ENCODE results near the gene SGMS2.
"Not testable (repeated sequence)": the region's sequence is repeated elsewhere in the genome, so short reads cannot be mapped to it uniquely, and the experiment has no call there.

SGMS2 gene

GRCh38 chr4:107866726-107867125, 42.0 kb downstream of the SGMS2 start:
- DNase-seq (ENCODE audit: low read depth) = no peak

GRCh38 chr4:107870236-107870635, 45.5 kb downstream of the SGMS2 start:
- no peak for DNase-seq (ENCODE audit: low read depth)

GRCh38 chr4:107870916-107871786, 46.4 kb downstream of the SGMS2 start:
- DNase-seq (ENCODE audit: low read depth) = no peak

- DNase-seq (ENCODE audit: low read depth) = no peak
These were observed 49.3 kb downstream of the SGMS2 start for GRCh38 chr4:107874024-107874423.

- no peak for DNase-seq (ENCODE audit: low read depth)
These were observed 51.4 kb downstream of the SGMS2 start for GRCh38 chr4:107876099-107876498.

GRCh38 chr4:107877361-107877760, 52.6 kb downstream of the SGMS2 start:
- DNase-seq (ENCODE audit: low read depth) = no peak

GRCh38 chr4:107885865-107886264, 61.1 kb downstream of the SGMS2 start:
- DNase-seq (ENCODE audit: low read depth) = no peak

- no peak for DNase-seq (ENCODE audit: low read depth)
These were observed 63.5 kb downstream of the SGMS2 start for GRCh38 chr4:107888237-107888636.

GRCh38 chr4:107890779-107891178, 66.0 kb downstream of the SGMS2 start:
- DNase-seq (ENCODE audit: low read depth) = no peak

- DNase-seq (ENCODE audit: low read depth) = no peak
These were observed 66.6 kb downstream of the SGMS2 start for GRCh38 chr4:107891299-107891698.

- DNase-seq (ENCODE audit: low read depth) = no peak
These were observed 68.7 kb downstream of the SGMS2 start for GRCh38 chr4:107893171-107894137.

GRCh38 chr4:107894138-107894603, 69.4 kb downstream of the SGMS2 start:
- no peak for DNase-seq (ENCODE audit: low read depth)

- no peak for DNase-seq (ENCODE audit: low read depth)
These were observed 71.5 kb downstream of the SGMS2 start for GRCh38 chr4:107896158-107896645.

- DNase-seq (ENCODE audit: low read depth) = no peak
These were observed 71.9 kb downstream of the SGMS2 start for GRCh38 chr4:107896646-107897045.

- DNase-seq (ENCODE audit: low read depth) = no peak
These were observed 73.1 kb downstream of the SGMS2 start for GRCh38 chr4:107897823-107898222.

- no peak for DNase-seq (ENCODE audit: low read depth)
These were observed 75.3 kb downstream of the SGMS2 start for GRCh38 chr4:107900067-107900466.

GRCh38 chr4:107900508-107900907, 75.8 kb downstream of the SGMS2 start:
- DNase-seq (ENCODE audit: low read depth) = no peak

GRCh38 chr4:107901213-107901934, 76.6 kb downstream of the SGMS2 start:
- DNase-seq (ENCODE audit: low read depth) = no peak

GRCh38 chr4:107902715-107903114, 78.0 kb downstream of the SGMS2 start:
- DNase-seq (ENCODE audit: low read depth) = no peak

- not testable (repeated sequence) for DNase-seq (ENCODE audit: low read depth)
These were observed 80.3 kb downstream of the SGMS2 start for GRCh38 chr4:107905082-107905481.

GRCh38 chr4:107906458-107907100, 81.8 kb downstream of the SGMS2 start:
- DNase-seq (ENCODE audit: low read depth) = no peak

All from stimulated activated CD8-positive, alpha-beta memory T cell treated with anti-CD3 and anti-CD28 coated beads, Interleukin-7, amount 100 ng/mL, for 24 hours (primary cell).